Measurements from ENCODE around the gene SLC25A41.
"Not testable (repeated sequence)": the region's sequence is repeated elsewhere in the genome, so short reads cannot be mapped to it uniquely, and the experiment has no call there.

The SLC25A41 gene

DNA sequence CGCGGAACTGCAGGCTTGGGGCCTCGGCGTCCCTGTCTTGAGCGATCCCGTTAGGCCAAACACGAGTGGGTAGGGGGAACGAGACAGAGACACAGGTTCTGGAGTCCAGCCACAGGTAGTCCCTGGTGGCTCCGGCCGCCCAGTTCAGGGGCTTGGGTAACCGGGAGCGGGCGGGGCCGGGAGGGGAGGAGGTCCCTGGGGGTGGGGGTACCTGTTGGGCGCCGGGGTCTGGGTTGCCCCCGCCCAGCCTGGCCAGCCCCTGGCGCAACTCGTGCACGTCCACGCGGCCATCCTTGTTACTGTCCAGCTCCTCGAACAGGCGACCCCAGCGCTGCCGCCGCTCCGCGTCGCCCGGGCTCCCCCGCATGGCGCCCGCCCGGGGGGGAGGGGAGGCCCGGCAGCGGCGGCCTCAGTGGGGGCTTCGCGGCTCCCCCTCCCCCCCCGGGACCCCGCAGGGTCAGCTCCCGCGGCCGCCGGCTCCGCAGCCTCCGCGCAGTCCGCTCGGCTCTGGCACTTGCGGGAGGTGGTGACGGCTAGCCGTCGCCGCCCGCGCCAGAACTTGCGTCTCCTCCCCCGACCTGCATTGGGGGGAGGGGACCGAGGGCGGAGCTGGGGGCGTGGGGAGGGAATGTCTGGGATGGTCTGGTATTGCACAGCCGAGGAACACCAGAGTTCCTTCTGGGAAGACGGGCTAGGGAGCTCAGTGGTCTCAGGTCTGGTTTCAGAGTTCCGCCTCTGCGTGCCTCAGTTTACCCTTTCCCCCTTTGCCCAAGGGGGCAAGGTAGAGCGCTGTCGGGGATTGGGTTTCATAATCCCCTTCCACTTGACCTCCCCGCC lies 25.9 kb upstream of the SLC25A41 start, which contains the start of gene SLC25A23:
Gene SLC25A23, minus strand, starts transcription at position 531 of the 837 bp plus-strand sequence. Its CDS starts 164 bp downstream, at position 367.
- peak; percentile 65 for DNase-seq

DNA sequence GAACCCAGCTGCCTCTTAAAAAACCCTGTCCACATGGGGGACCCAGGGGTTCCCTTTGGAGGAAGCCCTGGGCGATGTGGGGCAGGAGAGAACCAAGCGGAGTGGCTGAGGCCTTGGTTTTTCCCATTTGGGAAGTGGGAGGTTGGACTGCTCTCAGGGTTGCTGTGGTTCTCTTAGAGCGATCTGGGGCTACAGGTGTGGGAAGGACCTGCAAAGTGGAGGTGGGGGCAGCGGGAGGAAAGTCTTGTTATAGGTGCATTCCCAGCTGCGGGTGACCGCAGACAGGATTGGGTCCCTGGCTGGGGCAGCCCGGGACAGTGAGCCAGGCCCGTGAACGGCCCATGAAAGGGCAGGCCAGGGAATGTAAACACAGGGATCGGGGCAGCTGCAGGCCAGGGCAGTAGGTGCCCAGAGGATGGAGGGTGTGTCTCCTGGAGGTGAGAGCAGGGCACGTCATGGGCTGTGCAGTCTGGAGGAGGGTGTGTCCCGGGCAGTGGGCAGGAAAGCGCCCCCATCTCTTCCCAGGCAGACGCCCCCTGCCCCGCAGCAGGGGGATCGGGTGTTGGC lies 25.2 kb upstream of the SLC25A41 start:
- no peak for DNase-seq

DNA sequence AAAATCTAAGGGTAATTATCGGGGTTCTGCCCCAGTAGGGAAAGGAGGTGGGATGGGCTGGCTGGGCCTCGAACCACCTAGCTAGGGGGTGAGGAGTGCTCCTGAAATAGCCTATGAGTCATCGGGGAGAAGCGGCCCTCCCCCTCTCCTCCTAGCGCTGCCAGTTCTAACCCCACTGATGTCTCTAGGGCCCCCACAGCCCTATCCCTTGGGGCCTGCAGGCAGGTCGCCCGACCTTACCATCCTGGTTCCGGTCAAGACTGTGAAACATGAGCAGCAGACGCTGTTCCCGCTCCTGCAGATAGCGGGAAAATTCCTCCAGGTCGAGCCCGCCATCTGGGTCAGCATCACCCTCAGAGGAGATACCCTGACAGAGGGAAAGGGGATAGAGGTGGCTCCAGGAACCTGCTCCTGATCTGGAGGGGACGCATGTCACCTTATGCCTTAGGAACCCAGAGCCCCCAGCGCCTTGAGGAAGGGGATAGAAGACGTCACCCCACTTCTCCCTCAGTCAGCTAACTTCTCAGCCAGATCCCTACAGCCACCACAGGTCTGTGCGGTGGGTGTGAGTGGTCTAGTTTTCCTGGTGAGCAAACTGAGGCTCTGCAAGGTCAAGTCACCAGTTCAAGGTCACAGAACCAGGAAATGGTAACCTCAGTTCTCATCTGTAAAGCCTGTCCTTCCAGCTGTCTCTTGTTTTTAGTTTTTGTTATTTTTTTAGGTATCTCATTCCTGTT lies 24.6 kb upstream of the SLC25A41 start:
- no peak for DNase-seq

DNA sequence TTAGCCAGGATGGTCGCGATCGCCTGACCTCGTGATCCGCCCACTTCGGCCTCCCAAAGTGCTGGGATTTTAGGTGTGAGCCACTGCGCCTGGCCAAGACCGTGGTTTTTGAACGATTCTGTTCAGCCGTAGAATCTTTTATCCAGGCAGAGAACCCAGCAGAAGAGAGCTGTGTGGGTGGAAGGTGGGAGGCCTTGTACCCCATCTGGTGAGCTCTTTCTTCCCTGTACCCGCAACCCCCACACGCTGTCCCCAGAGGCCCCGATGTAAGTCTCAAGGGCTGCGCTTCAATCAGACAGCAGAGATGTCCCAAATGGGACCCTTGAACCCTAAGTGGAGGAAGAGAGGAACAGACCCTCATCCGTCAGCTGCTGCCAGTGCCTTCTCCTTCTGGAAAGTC lies 22.4 kb upstream of the SLC25A41 start:
- DNase-seq, result no peak

DNA sequence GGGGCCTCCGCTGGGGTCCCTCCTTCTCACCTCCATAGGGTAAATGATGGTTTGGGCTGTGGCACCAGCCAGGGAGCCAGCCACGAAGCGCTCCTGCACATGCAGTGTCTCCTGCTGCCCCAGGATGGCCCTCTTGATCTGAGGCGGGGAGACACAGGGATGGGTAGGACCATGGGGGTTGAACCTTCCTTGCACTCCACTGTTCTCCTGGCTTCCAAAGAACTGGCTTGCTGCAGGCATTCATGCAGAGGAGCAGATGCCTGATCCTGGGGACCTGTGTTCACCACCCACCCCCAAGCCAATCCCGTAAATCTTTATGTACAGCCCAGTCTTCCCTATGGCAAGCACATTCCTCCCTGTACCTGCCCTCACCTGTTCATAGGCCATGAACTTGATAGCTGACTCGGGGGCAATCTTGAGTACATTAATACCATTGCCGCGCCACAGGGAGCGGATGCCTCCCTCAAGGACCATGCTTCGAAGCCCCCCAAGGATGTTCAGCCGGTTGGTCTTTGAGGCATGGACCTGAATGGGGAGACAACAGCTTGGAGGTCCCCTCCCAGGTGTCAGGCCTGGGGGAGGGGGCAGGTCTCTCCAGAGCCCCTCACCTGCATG lies 20.5 kb upstream of the SLC25A41 start:
- DNase-seq, result no peak

DNA sequence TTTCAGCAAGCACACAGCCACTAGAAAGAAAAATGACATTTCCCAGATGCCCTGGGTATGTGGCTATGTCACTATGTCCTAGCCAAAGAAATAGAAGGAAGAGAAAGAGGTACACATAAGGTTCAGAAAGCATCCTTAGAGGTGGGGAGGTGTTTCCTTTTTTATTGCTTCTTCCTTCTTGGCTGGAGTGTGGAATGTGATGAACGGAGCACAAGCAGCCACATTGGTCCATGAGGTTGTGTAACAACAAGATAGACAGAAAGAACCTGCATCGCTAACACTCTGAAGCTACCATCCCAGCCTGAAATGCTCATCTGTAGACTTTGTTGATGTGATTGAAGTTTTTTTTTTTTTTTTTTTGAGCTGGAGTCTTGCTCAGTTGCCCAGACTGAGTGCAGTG lies 19.3 kb upstream of the SLC25A41 start:
- DNase-seq, result no peak

GRCh38 chr19:6452223-6452614 lies 18.7 kb upstream of the SLC25A41 start:
- DNase-seq, result no peak

GRCh38 chr19:6451583-6452222 lies 18.1 kb upstream of the SLC25A41 start:
- DNase-seq, result no peak

DNA sequence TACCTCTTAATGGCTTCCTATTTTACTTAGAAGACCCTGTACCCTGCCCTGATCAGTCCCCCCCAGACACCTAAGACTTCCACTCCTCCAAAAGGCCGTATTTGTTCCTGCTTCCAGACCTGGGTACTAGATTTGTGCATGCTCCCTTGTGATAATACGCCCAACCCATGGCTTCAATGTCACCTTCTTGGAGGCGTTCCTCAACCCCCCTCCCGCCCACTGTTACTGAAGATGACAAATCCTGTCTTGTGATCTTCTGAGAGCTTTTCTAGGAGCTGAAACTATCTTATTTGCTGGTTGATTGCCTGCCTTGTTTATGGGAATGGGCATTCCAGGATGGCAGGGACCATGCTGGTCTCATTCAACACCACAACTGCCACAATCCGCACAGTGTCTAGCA lies 16.6 kb upstream of the SLC25A41 start:
- no peak for DNase-seq

GRCh38 chr19:6448045-6448444 lies 14.5 kb upstream of the SLC25A41 start:
- no peak for DNase-seq

- no peak for DNase-seq
These were observed 12.9 kb upstream of the SLC25A41 start for GRCh38 chr19:6446452-6446851.

GRCh38 chr19:6443986-6444385 lies 10.4 kb upstream of the SLC25A41 start:
- DNase-seq, result no peak

DNA sequence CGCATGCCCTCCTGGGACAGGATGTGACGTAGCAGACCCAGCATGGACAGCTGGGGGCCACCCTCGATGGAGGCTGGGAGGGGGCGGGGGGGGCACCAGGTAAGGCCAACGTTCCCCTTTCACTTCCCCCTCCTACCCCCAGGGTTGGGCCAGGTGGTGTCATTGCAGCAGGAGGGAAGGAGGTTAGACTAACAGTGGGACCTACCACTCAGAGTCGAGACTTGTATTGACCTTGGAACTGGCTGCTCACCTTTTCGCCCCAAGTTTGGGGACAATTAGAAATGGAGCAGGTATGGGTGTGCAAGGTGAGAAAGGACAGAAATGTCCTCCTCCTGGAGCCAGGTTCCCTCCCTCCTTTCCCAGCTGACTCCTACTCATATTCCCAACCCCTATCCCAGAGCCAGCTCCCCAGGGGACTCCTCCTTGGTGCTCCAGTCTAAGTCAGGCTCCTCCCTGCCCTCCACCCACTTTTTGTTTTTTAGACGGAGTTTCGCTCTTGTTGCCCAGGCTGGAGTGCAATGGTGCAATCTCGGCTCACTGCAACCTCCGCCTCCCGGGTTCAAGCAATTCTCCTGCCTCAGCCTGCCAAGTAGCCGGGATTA lies 8.6 kb upstream of the SLC25A41 start:
- no peak for DNase-seq

- DNase-seq, result no peak
These were observed 7.3 kb upstream of the SLC25A41 start for GRCh38 chr19:6440905-6441304.

DNA sequence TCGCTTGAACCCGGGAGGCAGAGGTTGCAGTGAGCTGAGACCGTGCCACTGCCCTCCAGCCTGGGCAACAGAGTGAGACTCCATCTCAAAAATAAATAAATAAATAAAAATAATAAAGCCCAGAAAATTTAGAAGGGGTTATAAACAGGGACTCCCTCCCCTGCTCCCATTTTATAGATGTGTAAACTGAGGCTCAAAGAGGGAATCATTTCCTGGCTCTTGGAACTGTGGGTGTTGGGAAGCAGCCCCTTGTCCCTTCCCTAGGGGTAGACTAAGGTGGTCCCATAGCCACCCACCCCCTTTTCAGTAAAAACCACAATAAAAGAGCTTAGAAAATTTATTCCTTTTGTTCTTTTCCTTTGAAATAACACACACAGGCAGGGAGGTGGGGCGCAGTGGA lies 6.2 kb upstream of the SLC25A41 start:
- DNase-seq, result no peak

GRCh38 chr19:6433165-6433564 lies 398 bp downstream of the SLC25A41 start:
- DNase-seq, result no peak

DNA sequence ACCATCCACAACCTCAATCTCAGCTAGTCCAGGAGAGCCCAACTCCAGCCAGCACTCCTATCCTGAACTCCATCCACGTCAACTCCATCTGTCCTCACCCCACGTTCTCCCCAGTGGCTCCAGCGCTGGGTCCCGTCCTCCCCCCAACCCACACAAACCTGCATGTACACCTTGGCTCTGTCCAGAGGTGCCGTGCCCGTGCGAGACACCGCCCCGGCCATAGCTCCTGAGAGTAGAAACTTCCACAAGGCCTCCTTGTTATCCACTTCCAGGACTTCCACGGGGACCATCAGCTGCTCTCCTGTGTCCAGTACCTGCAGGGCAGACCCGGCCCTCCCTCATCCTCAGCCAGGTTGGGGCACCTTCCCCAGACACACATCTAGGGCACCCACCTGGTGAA lies 1.7 kb downstream of the SLC25A41 start:
- DNase-seq, result no peak

DNA sequence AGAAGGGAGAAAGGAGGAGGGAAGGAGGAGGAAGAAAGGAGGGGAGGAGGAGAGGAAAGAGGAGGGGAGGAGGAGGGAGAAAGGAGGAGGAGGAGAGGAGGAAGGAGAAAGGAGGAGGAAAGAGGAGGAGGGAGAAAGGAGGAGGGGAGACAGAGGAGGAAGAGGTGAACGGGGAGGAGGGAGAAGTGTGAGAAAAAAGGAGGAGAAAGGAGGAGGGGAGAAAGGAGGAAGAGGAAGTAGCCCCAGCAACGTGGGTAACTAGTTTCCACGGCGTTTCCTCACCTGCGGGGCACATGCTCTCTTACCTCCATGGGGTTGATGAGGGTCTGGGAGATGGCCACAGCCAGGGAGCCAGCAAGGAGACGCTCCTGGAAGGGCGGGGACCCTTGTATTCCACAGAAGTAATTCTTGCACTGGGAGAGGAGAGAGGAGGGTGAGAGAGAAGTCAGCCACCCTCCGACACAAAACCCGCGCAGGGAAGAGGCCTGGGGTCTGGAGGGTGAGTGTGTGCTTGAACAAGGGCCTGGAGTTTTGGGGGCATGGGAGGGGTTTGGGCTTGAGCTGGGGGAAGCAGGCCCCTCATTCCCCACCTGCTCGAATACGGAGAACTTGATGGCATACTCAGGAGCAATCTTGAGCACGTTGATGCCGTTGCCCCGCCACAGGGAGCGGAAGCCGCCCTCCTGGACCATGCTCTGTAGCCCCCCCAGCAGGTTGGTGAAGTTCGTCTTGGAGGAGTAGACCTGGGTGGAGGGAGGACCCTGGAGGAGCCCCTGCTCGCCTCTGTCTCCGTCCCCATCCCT lies 3.9 kb downstream of the SLC25A41 start:
- no peak for DNase-seq

DNA sequence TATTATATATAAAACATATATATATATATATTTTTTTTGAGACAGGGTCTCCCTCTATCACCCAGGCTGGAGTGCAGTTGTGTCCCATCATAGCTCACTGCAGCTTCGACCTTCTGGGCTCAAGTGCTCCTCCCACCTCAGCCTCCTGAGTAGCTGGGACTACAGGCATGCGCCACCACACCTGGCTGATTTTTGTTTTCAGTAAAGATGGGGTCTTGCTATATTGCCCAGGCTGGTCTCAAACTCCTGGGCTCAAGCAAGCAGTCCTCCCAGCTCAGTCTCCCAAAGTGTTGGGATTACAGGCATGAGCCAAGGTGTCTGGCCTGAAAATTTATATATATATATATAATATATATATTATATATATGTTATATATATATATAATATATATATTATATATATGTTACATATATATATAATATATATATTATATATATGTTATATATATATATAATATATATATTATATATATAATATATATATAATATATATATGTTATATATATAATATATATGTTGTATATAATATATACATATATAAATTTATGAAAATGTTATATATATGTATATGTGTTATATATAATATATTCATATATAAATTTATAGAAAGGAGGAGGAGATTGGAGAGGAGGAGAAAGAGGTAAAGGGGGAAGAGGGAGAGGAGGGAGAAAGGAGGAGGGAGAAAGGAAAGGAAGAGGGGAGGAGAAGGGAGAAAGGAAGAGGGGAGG lies 4.7 kb downstream of the SLC25A41 start:
- DNase-seq, result not testable (repeated sequence)

GRCh38 chr19:6427131-6427530 lies 6.4 kb downstream of the SLC25A41 start:
- DNase-seq, result no peak

Data from stimulated activated CD4-positive, alpha-beta T cell treated with anti-CD3 and anti-CD28 coated beads, Interleukin-4, amount 100 ng/mL, for 1 hour (primary cell).